Coronary artery (tissue), 2 donors: Measurements from ENCODE around the gene MAB21L4.

Experiments
- DNase-seq: peaks from one replicate; pipeline ENCODE4 v3.0.0-alpha.2; 2017; ENCODE audit warnings: low spot score
- H3K27ac ChIP-seq, 2 donors: fragments of 200-600 bp; sonication (generic); one replicate each; pipeline ENCODE4 v1.5.1; 2016 to 2019
- H3K4me3 ChIP-seq: fragments of 200-600 bp; sonication (generic); 2 replicates; pipeline ENCODE4 v1.5.1; 2016; ENCODE audit warnings: mild to moderate bottlenecking, moderate library complexity
- TF ChIP-seq, protein P1 (sequence below): fragments of 200-600 bp; sonication (generic); IDR thresholded peaks from one replicate; pipeline ENCODE4 v1.5.1; 2019; ENCODE audit warnings: antibody characterized with exemption

Gene MAB21L4

DNA sequence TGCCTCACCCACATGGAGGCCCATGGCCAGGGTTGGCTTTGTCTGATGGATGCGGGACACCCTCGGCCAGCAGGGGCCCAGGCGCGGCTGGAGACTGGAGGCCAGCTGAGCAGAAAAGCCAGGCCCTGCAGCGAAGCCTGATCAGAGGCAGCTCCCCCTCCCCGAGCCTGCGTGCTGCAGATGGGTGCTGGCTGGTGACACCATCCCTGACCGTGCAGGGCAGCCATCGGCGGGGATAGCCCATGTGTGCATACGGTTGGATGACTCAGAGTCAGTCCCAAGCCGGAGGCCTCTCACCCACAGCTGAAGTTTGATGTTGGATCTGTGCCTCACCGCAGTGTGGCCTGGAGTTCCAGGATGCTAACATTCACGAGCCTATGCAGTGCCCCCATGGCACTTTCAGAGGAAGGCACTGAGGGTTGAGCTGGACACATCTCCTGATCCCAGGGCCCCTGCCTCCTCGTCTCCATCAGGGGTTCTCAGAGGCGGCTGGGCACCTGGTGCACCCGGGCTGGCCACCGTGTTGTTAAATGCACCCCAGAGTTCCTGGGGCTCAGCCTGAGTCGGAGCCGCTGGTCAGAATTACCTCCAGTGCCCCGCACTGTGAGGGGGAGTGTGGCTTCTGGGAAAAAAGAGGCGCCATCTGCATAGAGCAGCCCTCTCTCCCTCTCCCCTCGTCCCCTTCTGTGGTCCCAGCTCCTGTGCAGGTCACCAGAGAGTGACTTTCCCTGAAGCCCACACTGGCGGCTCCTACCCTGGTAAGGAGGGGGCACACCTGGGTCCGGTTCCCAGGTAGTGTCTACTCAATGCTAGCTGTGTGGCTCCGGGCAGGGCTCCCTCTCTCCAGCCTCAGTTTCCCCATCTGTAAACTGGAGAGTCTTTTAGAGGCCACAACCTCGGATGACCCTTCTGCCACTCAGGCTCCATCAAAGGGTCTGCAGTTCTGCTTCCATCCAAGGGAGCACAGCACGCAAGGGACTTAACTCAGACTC is 56.5 kb downstream of the MAB21L4 start:
- H3K4me3 ChIP-seq = no peak overlapping the region
- no peak overlapping the region for H3K27ac ChIP-seq
- TF ChIP-seq, protein P1, sequence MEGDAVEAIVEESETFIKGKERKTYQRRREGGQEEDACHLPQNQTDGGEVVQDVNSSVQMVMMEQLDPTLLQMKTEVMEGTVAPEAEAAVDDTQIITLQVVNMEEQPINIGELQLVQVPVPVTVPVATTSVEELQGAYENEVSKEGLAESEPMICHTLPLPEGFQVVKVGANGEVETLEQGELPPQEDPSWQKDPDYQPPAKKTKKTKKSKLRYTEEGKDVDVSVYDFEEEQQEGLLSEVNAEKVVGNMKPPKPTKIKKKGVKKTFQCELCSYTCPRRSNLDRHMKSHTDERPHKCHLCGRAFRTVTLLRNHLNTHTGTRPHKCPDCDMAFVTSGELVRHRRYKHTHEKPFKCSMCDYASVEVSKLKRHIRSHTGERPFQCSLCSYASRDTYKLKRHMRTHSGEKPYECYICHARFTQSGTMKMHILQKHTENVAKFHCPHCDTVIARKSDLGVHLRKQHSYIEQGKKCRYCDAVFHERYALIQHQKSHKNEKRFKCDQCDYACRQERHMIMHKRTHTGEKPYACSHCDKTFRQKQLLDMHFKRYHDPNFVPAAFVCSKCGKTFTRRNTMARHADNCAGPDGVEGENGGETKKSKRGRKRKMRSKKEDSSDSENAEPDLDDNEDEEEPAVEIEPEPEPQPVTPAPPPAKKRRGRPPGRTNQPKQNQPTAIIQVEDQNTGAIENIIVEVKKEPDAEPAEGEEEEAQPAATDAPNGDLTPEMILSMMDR = no peak
- no peak for DNase-seq

DNA sequence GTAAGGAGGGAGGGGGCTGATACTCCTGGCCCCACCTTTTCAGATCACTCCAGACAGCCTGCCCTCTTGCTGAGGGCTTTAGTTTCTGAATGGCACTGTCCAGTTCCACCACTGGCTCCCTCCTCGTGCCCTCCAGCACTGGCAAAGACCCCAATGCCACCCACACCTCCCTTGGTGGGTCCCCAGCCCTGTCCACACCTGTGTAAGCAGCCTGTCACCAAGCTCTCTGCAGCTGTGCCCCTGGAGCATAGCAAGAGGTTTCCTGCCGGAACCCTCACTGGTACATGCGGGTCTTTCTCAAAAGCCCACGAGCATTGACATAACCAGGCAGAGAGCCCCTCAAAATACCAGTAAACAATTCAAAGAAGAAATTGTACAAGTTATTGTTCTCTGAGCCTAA is 58.3 kb downstream of the MAB21L4 start:
- Histone ChIP-seq H3K4me3 (no peak overlapping the region), H3K27ac (no peak overlapping the region)
- no peak for DNase-seq
- TF ChIP-seq, protein P1 = no peak

DNA sequence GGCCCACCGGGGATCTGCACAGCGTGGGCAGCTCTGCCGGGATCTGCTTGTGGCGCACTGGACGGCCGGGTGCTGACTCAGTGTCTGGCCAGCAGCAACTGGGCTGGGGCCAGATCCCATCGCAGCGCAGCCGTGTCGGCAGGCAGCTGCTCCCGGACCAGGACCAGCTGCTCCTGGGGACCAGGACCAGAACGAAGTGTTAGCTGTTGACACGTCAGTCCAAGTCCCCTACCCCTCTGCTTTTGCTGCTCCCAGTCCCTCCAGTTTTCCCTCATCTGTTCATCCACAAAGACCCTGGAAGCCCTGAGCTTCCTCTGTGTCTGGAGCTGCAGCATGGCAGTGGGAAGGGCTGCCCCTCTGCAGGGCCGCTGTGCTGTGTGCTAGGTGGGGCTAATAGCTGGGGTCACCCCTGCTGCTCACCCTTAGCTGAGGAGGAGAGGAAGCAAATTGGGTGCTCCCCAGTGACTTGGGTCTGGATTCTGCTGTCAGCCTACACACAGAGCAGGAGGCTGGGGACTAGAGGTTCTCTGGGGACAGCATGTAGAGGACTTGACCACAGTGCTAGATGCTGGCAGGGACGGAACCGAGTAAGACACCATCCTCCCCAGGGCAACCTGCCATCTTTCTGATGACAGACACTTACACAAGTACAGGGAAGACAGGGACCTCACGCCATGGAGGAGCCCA is 59.0 kb downstream of the MAB21L4 start:
- DNase-seq = no peak
- Histone ChIP-seq H3K27ac (no peak overlapping the region), H3K4me3 (no peak overlapping the region)
- TF ChIP-seq, protein P1 = no peak
